Measurements from ENCODE around the gene SRPRB. TPM values are rescaled to one million over a fixed set of nuclear protein-coding genes. Genes with fewer than 3 reads are reported as not detected.

Gene SRPRB
- total RNA-seq, 2 experiments from 2014 or later = 91.3 to 94.0 TPM

- Mint-ChIP-seq H3K4me3 (no peak overlapping the region), H3K4me1 (peaks cover 6% of the 10 kb centered on the region), H3K36me3 (no peaks in the 10 kb centered on the region), H3K9me3 (no peaks in the 10 kb centered on the region), H3K27me3 (no peaks in the 10 kb centered on the region), H3K27ac (no peak overlapping the region)
- no peak for DNase-seq
Measured at GRCh38 chr3:133855002-133855370, 49.4 kb downstream of the SRPRB start.

GRCh38 chr3:133855772-133856171 is 50.2 kb downstream of the SRPRB start:
- no peak overlapping the region for H3K27ac Mint-ChIP-seq
- no peak overlapping the region for H3K4me3 Mint-ChIP-seq
- no peaks in the 10 kb centered on the region for H3K9me3 Mint-ChIP-seq
- H3K4me1 Mint-ChIP-seq = peaks cover 6% of the 10 kb centered on the region
- no peaks in the 10 kb centered on the region for H3K36me3 Mint-ChIP-seq
- no peaks in the 10 kb centered on the region for H3K27me3 Mint-ChIP-seq
- no peak for DNase-seq

DNA sequence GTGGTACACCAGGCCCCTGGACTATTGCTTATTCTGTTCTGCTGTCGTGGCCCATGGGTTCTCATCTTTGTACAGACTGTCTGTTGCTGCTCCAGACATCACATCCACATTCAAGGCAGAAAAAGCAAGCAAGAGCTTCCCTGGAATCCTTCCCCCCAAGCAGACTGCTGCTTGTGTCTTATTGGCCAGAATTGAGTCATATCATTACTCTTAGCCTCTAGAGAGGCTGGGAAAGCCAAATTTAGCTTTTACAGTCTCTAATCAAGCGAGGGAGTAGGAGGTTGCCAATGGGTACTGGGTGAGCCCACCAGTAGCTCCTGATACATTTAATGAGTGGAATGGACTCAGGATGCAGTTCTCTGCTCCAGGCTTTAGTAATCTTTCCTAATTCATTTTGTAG is 50.7 kb downstream of the SRPRB start:
- Mint-ChIP-seq H3K27ac (no peak overlapping the region), H3K4me1 (peaks cover 6% of the 10 kb centered on the region), H3K4me3 (no peak overlapping the region), H3K9me3 (no peaks in the 10 kb centered on the region), H3K27me3 (no peaks in the 10 kb centered on the region), H3K36me3 (no peaks in the 10 kb centered on the region)
- DNase-seq = no peak

GRCh38 chr3:133857767-133858166 is 52.2 kb downstream of the SRPRB start:
- DNase-seq = no peak
- Mint-ChIP-seq H3K4me3 (no peak overlapping the region), H3K9me3 (no peaks in the 10 kb centered on the region), H3K27ac (peak overlapping the region; percentile 38), H3K27me3 (no peaks in the 10 kb centered on the region), H3K4me1 (peaks cover 6% of the 10 kb centered on the region), H3K36me3 (no peaks in the 10 kb centered on the region)

DNA sequence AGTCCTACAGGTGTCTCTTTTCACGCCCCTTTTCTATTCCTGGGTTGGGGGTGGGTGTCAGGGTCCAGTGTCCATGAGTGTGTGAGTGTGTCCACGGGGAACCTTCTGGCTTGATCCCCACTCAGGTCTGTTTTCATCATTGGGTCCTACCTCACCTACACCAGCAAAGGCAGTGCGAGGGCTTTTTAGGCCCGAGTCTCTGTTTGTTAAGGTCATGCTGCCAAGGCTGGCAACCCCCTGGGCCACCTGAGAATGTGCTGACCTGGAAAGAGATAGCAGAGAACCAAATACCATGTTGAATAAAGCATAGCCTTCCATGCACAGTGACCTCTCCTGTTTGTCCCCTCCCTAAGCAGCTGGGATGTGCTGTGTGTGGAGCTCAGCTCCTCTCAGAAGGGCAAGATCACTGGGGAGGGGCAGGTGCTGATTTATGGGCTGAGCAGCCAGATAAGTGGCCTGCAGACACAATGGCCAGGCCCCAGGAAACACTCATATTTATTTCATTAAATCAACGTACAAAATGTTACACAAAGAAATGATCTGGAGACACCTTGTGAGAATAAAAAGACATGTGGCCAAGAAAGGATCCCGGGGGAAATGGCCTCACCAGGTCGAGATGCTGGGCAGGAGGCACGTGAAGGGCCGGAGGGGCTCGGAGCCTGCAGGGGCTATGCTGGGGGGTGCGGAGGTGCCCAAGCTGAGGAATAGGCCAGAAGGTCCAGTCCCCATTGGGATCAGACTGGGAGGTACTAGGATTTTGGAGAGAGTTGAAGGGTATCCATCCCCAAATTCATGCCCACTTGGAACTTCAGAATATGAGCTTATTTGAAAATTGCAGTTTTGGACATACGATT is 54.0 kb downstream of the SRPRB start:
- Mint-ChIP-seq H3K27me3 (no peaks in the 10 kb centered on the region), H3K4me3 (no peak overlapping the region), H3K4me1 (peaks cover 6% of the 10 kb centered on the region), H3K27ac (no peak overlapping the region), H3K36me3 (no peaks in the 10 kb centered on the region), H3K9me3 (no peaks in the 10 kb centered on the region)
- no peak for DNase-seq

DNA sequence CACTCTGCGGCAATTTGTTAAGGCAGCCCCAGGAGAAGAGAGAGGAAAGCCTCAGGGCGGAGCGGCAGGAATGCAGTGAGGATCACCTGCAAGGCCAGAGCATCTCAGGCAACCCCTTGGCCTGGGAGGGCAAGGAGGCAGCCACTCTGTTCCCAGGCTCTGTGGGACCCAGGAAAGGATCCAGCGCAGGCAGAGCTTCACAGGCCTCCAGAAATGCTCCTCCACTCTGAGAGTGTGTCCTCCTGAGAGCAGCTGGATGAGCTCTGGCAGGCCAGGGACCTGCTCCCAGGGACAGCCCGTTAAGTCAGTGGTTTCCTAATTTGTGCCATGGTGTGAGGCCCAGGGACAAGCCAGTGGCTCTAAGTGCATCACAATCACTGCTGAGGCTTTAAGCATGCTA is 54.9 kb downstream of the SRPRB start:
- Mint-ChIP-seq H3K27me3 (no peaks in the 10 kb centered on the region), H3K4me3 (no peak overlapping the region), H3K4me1 (peaks cover 6% of the 10 kb centered on the region), H3K36me3 (no peaks in the 10 kb centered on the region), H3K27ac (no peak overlapping the region), H3K9me3 (no peaks in the 10 kb centered on the region)
- no peak for DNase-seq

GRCh38 chr3:133862161-133862560 is 56.5 kb downstream of the SRPRB start:
- no peaks in the 10 kb centered on the region for H3K36me3 Mint-ChIP-seq
- H3K27me3 Mint-ChIP-seq = no peaks in the 10 kb centered on the region
- peaks cover 6% of the 10 kb centered on the region for H3K4me1 Mint-ChIP-seq
- H3K9me3 Mint-ChIP-seq = no peaks in the 10 kb centered on the region
- H3K27ac Mint-ChIP-seq = no peak overlapping the region
- no peak for DNase-seq
- H3K4me3 Mint-ChIP-seq = no peak overlapping the region

DNA sequence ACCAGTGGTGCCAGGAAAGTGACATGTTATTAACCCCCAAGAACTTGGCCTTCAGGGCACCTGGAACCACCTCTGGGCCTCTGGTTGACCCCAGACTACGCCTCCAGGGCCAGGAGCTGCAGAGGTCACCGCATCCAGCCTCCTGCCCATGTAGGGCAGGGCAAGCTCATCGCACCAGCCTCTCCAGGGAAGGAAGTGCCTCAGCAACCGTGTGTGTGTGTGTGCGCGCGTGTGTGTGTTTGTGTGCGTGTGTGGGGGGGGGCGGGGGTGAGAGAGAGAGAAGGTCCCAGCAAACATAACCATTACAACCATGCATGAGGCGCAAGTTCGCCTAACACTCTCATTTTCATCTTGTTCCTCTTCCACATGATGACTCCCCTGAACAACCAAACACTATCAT is 58.3 kb downstream of the SRPRB start:
- no peak for DNase-seq
- no peaks in the 10 kb centered on the region for H3K4me1 Mint-ChIP-seq
- H3K9me3 Mint-ChIP-seq = no peaks in the 10 kb centered on the region
- no peak overlapping the region for H3K4me3 Mint-ChIP-seq
- no peak overlapping the region for H3K27ac Mint-ChIP-seq
- H3K27me3 Mint-ChIP-seq = no peaks in the 10 kb centered on the region
- H3K36me3 Mint-ChIP-seq = no peaks in the 10 kb centered on the region

DNA sequence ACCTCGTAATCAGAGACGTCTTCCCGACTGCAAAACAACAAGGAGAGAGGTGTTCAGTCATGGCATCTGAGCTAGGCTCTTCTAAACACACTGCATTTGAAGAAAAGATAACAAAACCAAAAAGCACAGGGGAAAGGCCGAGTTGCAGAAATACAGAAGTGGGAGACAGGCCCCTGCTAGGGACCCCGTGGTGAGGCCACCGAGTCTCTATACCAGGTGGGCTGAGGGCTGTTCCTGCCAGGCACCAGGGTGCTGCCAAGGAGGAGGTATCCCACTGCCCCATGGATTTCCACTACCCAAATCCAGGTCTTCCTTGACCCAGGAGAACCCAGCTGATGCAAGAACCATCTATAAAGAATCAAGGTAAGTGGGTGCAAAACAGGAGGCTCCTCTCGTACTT is 59.0 kb downstream of the SRPRB start:
- no peak for DNase-seq
- H3K4me1 Mint-ChIP-seq = no peaks in the 10 kb centered on the region
- no peaks in the 10 kb centered on the region for H3K36me3 Mint-ChIP-seq
- H3K4me3 Mint-ChIP-seq = no peak overlapping the region
- no peaks in the 10 kb centered on the region for H3K9me3 Mint-ChIP-seq
- H3K27ac Mint-ChIP-seq = no peak overlapping the region
- H3K27me3 Mint-ChIP-seq = no peaks in the 10 kb centered on the region

- H3K4me3 Mint-ChIP-seq = no peak overlapping the region
- DNase-seq = no peak
- no peaks in the 10 kb centered on the region for H3K36me3 Mint-ChIP-seq
Measured at GRCh38 chr3:133865136-133865855, 59.7 kb downstream of the SRPRB start.

DNA sequence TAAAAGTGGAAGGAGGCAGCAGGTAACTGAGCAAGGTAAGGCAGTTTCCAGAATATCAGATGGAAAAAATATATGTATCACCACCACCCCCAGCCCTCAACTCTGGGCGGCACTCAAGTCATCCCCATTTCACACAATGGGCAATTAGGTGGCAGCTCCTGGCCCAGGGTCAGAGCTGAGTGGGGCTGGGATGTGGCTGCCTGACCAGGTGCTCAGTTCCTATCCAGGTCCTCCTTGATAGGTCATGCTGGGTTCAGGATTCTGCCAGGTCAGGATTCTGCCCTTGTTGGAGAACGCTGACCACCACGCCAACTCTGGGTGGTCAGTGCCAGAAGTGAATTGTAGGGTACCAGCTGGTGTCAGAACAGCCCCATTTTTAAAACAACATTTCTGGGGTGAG is 60.5 kb downstream of the SRPRB start:
- DNase-seq = no peak
- H3K4me1 Mint-ChIP-seq = no peaks in the 10 kb centered on the region
- H3K36me3 Mint-ChIP-seq = no peaks in the 10 kb centered on the region
- H3K9me3 Mint-ChIP-seq = no peaks in the 10 kb centered on the region
- H3K27ac Mint-ChIP-seq = no peak overlapping the region
- H3K4me3 Mint-ChIP-seq = no peak overlapping the region
- H3K27me3 Mint-ChIP-seq = no peaks in the 10 kb centered on the region

More at GRCh38 chr3:133865136-133865855, 59.7 kb downstream of the SRPRB start:
- no peaks in the 10 kb centered on the region for H3K4me1 Mint-ChIP-seq
- H3K27me3 Mint-ChIP-seq = no peaks in the 10 kb centered on the region
- no peaks in the 10 kb centered on the region for H3K9me3 Mint-ChIP-seq
- H3K27ac Mint-ChIP-seq = no peak overlapping the region

- no peak for DNase-seq
- H3K36me3 Mint-ChIP-seq = no peaks in the 10 kb centered on the region
- no peaks in the 10 kb centered on the region for H3K9me3 Mint-ChIP-seq
- H3K27me3 Mint-ChIP-seq = no peaks in the 10 kb centered on the region
- no peak overlapping the region for H3K4me3 Mint-ChIP-seq
- H3K4me1 Mint-ChIP-seq = no peaks in the 10 kb centered on the region
- H3K27ac Mint-ChIP-seq = no peak overlapping the region
Measured at GRCh38 chr3:133868186-133868585, 62.6 kb downstream of the SRPRB start.

GRCh38 chr3:133868758-133869475 is 63.3 kb downstream of the SRPRB start:
- no peak for DNase-seq
- Mint-ChIP-seq H3K4me1 (no peaks in the 10 kb centered on the region), H3K4me3 (no peak overlapping the region), H3K27me3 (no peaks in the 10 kb centered on the region), H3K27ac (no peak overlapping the region), H3K9me3 (no peaks in the 10 kb centered on the region), H3K36me3 (no peaks in the 10 kb centered on the region)

DNA sequence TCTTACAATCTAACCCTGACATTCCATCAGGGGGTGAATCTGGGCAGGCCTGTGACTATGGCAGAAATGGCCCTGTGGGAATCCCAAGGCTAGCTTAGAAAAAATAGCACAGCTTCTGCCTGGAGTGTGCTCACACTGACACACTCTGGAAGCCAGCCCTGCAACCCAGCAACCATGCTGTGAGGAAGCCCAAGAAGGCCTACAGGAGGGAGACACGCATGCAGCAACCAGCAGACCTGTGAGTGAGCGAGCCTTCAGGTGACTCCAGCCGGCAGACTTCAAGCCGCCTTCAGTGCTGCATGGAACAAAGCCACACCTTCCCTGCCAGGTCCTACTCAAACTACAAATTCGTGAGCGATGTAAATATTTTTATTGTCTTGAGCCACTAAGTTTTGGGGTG is 64.0 kb downstream of the SRPRB start:
- Mint-ChIP-seq H3K27ac (no peak overlapping the region), H3K4me3 (no peak overlapping the region), H3K36me3 (no peaks in the 10 kb centered on the region), H3K9me3 (no peaks in the 10 kb centered on the region), H3K4me1 (no peaks in the 10 kb centered on the region), H3K27me3 (no peaks in the 10 kb centered on the region)
- no peak for DNase-seq

- Mint-ChIP-seq H3K4me1 (no peaks in the 10 kb centered on the region), H3K36me3 (no peaks in the 10 kb centered on the region), H3K27me3 (peaks cover 4% of the 10 kb centered on the region), H3K27ac (no peak overlapping the region), H3K4me3 (no peak overlapping the region), H3K9me3 (no peaks in the 10 kb centered on the region)
- DNase-seq = no peak
Measured at GRCh38 chr3:133870822-133871221, 65.2 kb downstream of the SRPRB start.
